NCI-H2081 treated with DMSO at 0.1 percent for 48 hours (cell line): ENCODE results near the gene CRIM1.

ENCODE experiments used
- DNase-seq: peaks from one replicate; lab custom pipeline; 2025; lab: John Stamatoyannopoulos, UW

Gene CRIM1

DNA sequence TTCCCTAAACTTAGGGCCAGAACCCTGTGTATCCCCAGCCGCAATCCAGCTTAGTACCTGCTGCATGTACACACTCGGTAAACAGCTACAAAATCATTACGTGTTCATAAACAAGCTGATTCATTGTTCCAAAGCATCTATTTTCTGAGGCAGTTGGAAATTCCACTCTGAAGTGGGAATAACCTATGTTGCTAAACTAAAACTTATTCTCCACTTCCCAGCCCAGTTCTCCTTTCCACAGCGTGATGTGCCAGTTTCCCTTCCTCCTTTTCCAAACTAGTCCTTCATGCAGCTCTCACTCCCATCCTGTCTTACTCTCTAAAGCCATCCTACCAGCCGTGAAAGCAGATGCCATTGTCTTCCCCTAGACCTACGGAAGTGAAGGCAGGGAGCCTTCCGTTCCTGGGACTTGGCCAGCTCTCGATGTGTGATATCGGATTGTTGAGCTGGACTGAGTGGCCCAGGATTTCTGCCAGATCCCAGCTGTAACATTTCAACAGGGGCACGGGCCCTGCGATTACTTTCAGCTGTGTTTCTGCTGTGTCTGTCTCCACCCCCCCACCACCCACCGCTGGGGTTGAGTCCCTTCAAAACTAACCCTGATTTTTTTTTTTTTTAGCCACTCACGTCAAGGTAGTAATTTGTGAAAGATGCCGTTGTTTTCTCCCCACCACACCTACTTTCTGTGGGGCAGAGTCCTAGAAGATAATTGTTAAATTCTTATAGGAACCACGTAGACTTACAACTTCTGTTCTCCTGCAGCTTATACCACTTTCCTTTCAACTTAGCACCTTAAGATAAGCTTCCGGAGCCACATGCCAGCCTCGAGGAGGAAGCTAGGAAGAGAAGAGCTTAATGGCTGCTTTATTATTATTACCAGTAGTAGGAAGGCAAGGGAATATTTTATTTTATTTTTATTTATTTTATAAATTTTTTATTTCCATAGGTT is 100.9 kb downstream of the CRIM1 start:
- DNase-seq: no peak

DNA sequence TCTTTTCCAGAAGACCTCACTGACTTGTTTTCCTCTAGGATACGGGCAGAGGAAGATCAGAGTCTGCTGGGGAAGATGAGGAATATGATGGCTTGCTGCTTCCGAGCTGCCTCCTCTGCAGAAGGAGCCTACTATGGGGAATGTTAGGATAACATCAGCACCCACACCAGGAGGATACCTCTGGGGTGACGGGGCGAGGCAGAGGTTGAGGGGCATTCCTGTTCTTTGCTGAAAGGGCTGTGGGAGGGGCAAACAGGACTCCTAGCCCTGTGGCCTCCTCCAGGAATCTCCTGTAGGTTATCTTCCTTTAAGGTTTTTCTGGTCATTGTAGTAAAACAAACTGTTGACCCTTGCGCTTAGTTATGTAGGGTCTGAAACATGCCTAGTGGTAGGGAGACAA is 102.5 kb downstream of the CRIM1 start:
- DNase-seq: no peak

DNA sequence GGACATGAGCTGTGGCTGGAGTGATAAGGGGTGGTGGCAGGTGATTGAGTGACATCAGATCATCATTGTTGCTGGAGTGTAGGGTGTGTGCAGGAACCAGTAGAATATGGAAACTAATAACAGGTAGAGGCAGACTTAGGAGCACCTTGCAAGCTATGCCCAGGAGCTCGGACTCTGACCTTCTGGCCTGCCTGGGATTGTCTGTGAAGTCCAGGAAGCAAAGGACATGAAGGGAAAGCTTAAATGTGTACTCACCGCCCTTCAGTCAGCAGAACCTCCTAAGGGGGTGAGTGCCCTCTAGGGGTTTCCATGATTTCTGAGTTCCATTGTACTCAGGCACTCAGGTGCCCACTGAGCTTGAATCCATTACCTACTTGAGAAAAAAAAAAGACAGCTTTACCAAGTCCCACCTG is 104.2 kb downstream of the CRIM1 start:
- no peak for DNase-seq

DNA sequence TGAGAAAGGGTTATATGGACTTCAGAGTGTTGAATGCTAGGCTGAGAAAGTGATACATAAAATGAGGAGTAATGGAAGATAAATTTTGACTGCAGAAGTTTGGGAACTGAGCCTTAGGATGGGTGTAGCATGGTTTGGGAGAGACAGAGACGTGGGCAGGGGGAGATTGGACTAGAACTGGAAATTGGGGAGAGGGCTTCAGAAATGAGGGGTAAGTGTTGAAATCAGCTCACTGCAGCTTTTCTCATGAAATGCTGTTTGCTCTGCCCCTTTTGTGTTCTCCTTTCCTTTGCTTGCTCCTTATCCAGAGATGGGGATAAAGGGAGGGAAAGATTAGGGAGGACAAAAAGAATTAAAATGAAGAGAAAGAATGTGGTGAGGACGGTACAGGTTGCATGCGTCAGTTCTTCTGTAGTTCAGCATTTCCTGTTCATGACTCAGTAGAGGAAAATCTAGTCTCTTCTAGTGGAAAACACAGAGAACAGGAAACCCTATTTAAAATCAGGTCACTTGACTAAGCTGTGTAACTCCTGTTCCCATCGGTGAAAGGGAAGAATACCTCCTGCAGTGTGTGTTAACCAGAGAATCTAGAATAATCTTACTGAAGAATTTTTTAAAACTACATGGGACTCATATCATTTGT is 105.6 kb downstream of the CRIM1 start:
- no peak for DNase-seq

DNA sequence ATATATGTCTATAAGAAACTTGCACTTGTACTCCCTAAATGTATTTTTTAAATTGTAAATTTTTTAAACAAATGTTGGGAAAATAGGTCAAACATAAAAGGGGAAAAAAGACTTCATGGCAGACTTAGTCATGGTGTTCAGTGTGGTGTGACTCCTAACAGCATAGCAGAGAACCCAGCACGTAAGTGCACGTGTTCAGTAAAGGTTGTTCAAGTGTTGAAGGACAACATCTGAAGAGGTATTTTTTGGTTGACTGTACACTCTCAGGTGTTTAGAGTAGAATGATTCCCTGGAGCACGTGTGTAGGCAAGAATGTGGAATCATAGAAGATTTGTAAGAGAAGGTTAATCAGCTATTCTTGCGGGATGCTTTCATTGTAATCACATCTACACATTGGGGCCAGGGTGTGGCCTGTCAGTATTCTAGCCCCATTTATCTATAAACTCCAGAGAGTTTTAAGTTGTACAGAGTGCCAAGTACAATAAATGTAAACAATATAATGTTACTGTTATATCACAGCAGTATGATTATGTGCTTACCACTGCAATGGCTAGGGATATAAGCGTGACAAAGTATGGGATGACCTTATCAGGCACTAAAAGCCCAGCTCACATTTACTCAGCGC is 106.8 kb downstream of the CRIM1 start:
- no peak for DNase-seq

DNA sequence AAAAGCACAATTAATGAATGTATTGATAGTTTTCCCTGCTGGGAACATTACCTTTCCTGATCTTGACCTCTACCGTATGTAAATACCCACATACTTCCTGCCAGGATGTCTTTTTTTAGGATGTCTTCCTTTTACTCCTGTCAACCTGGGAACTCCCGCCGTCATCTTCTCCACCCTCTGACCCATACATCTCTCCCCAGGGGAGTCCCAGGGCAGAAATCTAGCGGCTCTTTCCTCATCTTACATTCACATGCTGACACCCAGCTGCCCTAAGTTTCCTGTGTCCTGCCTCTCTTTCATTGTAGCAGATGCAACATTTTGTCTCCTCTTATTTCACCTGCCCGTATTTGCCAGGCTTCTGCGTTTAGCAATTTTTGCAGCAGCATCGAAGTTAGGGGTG is 107.8 kb downstream of the CRIM1 start:
- DNase-seq: no peak

DNA sequence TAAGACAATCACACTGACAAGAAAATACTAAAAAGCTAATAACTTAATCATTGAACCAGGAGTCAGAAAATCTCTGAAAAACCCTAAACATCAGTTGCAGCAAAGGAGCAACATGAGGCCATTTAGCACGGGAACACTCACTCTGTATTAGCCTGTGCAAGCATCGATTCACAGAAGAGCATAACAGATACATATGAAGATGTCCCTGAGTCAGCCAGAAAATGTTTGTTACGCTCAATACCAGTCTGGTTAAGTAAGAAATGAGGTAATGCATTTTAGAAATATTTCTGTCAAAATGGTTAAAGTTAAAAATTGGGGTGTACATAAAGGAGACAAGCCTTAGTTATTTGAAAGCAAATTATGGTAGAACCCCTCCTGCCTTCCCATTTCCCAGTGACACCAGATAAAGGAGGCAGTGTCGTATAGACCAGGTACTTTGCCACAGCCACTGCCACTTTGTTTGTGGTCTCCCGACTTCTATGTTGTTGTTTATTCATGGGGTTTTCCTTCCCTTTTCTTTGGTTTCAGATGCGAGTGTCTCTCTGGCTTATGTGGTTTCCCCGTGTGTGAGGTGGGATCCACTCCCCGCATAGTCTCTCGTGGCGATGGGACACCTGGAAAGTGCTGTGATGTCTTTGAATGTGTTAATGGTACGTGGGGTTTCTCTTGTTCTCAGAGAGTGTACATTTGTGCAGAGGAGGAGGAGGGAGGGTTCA is 108.6 kb downstream of the CRIM1 start:
- no peak for DNase-seq

DNA sequence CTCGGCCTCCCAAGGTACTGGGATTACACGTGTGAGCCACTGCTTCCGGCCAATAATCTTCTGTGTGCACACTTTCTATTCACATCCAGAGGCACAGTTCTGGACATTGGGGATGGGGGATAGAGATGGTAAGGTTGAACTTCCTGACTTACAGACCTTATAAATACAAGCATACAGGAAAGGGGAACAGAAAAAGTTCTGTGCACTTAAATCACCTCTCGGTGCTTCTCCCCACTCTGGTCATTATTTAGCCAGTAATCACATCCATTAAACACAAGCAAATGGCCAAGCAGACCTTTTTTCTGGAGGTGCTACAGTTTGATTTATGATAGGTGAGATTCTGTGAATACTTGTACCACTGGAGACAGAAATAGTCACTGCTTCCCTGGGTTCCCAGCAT is 110.6 kb downstream of the CRIM1 start:
- no peak for DNase-seq

DNA sequence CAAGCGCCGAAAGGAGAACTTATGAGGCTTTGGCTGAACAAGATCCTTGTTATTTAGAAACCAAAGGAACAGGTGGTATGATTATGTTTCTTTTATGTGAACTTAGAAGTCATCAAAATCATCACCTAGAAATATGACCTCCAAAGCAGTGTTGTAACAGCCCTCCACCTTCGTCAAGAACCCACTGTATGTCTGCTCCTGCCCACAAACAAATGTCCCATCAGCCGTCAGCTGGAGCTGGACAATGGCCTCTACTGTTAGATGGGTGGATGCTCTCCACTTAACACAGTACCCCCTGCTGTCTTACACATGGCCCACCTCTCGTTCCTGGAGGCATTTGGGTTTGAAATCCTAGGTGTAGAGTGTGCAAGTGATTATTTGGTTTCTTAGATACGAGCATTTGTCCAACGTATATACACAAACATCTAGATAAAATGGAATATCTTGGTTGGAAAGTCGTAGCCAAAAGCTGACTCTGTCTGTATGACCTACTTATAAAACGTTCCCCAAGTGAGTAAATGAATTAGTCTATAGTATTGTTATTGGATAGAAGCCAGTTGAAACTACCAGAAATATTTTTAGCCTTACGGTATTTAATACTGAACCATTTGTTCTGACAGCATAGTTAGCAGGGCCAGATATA is 113.0 kb downstream of the CRIM1 start:
- no peak for DNase-seq

DNA sequence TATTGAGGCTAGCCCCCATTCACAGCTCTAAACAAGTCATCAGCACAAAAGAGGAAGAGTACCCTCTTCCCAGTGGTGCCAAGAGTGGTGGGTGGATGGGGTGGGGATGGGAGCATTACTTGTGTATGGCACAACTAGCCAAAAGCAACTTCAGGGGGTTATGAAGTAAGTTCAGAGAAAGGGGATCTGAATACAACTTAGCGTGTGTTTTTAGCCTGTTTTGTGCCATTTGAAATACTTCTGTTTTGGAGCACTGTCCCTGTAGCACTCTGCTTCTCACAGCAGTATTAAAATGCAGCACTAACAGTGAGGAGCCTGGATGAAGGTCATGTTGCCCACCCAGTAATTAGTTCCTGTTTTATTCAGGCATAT is 113.5 kb downstream of the CRIM1 start:
- no peak for DNase-seq

DNA sequence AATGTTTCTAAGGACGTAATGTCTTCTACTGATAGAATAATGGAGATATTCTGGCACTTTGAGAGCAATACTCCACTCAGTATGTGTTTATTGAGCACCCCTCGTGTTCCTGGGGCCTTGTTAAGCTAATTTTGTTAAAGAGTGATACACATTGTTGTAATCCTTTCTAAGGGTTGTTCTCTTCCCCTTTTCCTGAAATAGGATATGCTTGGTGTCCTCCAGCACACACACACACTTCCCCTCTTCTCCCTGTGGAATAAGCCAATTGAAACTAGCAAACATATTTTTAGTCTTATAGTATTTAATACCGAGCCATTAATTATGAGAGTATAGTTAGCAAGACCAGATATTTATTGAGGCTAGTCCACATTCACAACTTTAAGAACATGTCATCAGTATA is 114.1 kb downstream of the CRIM1 start:
- no peak for DNase-seq

DNA sequence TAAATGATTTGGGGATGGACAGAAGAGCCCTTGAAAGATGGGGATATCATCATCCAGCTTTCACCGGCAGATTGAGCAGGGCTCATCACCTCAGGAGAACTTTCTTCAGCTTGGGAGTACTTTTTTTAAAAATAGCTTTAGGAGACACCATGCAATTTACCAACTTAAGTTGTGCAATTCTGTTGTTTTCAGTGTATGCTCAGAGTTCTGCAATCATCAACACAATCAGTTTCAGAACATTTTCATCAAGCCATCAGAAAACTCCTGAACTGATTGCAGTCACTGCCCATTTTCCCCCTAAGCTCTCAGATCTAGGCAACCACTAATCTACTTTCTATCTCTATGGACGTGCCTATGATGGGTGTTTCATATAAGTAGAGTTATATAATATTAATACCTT is 117.7 kb downstream of the CRIM1 start:
- DNase-seq: no peak

DNA sequence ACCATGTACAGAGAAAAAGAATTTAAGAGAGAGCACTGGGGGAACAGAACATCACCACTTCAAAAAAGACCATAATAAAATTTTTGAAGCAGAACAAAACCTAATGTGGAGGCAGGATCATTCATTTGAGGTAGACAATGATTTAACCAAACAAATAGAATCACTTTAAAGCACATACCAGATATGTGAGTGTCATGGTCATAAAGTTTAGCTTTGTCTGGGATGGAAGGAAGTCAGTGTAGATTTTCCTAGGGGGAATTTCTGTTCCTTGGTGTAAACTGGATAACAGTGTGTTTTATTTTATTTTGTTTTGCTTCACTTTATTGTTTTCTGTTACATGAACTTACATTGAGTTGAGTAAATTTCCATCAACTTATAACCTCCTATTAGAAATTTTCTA is 120.8 kb downstream of the CRIM1 start:
- no peak for DNase-seq

DNA sequence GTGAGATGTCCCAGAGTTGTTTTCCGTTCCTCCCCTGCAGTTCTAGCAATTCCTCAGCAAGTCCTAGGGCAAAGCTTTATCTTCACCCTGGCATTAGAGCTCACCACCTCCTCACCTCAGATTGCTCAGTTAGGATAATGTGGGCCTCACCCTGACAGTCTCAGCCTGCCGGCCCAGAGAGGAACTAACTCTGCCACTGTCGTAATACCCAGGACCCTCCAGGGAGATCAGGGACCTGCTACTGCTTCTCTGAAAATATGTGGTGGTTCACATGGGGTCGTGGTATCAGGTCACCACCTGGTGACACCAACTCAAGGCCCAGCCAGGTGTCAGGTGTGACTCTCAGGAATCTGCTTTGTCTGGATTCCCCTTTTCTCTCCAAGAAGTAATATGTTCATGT is 121.7 kb downstream of the CRIM1 start:
- no peak for DNase-seq

DNA sequence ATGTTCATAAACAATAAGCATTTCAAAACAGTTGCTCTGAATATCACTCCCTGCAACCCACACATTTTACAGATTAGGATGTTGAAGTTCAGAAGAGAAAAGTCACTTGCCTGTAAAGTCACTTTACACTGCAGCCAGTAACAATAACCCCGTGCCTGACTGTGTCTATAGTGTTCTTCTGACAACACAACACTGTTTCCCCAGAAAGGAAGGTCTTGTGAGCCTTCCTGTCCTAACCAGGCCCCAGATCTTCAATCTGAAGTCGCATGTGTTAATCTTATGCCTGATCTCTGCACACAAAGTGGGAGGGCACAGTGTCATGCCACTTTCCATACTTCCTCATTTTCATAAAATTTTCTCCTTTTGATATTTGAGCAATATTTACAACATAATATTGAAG is 122.2 kb downstream of the CRIM1 start:
- no peak for DNase-seq

DNA sequence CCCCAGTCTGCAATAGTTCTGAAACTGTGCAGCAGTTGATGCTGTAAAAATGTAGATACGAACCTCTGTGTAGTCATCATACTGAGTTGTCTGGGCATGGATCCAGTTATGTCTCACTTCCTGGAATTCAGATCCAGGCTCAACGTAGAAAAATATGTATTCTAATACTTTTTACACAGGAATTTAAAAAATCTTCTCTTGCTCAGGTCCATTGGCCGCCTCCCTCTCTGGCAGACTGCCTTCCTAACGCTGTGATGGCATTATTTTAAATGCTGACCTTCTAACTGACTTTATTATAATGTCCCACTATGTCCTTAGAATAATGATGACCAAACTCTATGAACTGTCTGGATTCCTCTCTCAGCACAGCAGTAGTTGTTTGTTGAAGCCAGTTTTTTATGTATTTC is 122.8 kb downstream of the CRIM1 start:
- no peak for DNase-seq

DNA sequence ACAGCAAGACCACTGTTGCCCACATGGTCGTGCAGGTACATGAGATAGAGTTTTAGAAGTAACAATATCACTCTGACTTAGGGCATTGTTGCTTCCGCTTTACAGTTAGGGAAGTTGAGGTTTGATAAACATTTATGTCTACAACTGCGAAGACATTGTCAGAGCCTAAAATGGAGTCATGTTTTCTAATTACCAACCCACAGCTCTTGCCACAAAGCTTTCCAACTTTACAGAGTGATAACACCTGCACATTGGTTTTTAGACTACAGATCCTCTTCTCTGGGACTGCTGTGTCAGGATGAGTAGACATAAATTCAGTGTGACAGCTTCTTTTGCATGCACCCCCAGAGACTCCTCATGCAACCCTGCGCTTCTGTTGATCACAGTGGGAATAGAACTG is 123.4 kb downstream of the CRIM1 start:
- no peak for DNase-seq

DNA sequence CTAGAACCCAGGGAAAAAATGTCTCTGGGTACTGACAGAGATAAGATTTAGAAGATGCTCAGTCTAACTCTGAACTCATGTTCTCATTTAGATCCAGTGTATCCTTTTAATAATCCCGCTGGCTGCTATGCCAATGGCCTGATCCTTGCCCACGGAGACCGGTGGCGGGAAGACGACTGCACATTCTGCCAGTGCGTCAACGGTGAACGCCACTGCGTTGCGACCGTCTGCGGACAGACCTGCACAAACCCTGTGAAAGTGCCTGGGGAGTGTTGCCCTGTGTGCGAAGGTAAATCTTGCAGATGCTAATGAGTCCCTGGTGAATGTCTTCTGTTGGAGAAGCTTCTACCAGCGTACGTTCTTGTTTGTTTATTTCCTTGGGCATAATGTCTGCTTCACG is 123.8 kb downstream of the CRIM1 start:
- DNase-seq: no peak

DNA sequence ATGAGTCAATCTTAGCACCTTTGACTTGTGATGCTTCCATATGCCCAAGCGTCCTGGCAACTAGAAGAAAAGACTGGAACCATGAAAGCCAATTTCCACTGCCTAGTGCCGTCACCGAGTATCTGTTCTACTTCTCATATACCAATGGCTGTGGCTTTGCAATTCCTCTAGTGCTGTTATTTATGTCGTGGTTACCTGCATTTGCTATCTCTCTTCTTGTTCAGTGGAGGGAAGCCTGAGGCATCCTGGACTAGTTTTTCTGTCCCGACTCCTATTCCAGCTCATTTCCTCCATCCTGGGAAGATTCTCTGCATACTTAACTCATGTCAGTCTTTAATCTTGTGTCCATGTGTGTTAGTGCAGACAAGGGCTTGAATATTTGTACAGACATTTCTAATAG is 124.5 kb downstream of the CRIM1 start:
- no peak for DNase-seq

DNA sequence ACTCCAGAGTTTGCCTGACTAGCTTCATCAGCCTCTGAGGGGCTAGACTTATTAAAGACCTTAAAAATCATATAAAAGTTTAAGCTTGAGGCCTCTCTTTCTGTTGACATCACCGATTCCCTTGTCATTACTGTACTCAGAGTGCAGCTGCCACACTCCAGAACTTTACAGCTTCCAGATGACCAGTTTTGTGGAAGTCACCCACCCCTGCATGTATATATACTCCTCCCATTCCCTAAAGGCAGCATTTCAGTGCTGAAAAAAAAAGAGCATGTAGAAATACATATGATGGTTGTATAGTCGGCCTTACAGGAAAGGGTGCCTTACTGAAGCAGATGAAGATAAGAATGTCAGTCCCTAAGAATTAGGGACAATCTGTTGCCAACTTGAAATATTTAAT is 125.1 kb downstream of the CRIM1 start:
- DNase-seq: no peak

DNA sequence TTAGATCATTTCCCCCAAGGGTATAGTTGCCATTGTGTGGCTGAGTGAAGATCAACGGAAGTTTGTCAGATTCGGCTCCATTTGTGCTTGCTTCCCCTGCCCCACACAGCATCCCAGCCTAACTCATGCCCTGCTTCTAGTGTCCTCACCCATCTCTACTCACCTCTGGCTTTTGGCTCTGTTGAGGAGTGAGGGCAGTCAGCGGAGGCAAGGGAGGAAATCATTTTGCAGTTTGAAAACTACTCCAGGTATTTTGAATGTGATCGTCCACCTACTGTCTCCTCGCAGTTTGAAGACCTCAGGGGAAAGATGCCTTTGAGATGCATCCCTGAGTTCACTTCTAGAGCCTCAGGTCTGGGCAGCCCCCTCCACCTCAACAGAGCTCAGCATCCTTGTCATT is 126.1 kb downstream of the CRIM1 start:
- DNase-seq: no peak

DNA sequence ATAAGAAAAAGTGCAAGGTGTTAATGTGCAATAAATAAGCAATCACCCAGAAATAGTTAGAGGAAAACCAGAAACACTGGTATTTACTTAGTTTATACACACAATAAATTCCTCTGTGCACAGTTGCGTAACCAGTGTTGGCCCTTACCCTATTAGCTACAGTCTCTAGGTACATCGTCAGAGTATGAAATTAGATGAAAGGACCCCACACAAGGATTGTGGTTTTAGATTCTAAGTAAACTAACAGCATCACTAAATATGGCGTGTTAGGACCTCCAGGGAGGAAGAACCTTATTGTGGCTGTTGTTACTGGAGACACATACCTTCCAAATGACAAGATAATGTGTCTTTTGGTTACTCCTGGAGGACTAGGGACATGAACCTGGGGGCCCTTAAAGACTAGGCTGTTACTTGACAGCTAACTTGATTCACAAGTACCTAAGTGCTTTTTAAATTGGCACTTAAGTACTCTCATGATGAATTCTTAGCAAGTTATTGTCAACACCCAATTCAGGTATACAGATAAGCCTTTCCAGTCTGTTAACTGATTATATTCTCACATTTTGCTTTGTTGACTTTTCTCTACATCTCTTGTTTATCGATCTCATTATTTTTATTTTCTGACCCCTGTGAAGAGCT is 127.1 kb downstream of the CRIM1 start:
- DNase-seq: no peak
